NCI-H2227 treated with DMSO at 0.1 percent for 48 hours (cell line): Measurements from ENCODE around the gene SLC6A1.

Source experiments
- DNase-seq: peaks from one replicate; lab custom pipeline; 2025; lab: John Stamatoyannopoulos, UW

Gene SLC6A1

DNA sequence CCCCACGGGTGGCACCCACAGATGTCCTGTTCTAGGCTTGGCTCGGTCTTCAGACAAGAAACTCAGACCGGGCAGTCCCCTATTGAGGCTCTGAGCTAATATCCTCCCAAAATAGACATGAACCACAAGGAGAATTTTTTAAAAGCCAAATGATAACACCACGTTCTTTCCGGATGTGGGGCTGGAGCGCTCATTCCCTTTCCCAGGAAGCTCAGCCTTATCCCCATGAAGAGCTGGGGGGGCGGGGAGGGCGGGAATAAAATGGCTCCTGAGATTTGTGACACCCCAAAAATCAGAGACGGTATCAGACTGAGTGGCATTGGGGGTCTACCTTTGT, 1.1 kb downstream of the SLC6A1 start:
- DNase-seq: no peak

DNA sequence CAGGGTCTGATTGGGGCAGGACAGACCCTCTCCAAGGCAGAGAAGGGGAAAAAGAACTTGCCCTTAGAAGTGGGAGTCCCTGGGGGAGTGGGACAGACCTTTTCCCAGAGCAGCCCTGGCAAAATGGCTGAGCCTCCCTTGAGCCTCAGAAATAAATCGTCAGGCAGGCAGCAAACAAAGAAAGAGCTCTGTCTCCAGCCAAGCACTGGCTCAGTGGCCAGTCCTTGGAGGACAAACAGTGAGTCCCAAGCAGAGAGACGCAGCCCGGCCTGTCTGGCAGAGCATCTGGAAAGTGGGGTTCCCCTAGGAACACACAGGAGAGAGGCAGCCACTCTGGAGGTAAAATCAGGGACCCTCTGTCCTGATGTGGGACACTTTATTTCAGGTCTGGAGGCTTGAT, 1.8 kb downstream of the SLC6A1 start:
- DNase-seq: no peak

DNA sequence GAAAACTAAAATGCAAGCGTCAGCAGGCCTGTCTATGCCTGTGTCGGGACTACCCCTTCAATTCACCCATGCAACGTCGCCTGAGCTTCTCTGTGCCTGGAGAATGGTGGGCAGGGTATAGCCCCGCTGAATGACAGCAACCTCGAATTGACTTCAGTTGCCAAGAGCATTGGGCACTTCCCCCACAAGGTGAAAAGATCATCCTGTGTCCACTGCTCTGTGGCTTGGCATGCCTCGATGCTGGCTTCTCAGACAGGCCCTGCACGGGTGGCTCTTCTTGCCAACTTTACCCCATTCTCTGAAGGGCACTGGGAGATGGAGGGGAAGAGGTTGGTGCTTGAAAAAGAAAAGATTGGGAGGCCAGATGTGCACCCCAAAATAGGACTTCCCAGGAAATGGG, 3.3 kb downstream of the SLC6A1 start:
- DNase-seq: no peak

DNA sequence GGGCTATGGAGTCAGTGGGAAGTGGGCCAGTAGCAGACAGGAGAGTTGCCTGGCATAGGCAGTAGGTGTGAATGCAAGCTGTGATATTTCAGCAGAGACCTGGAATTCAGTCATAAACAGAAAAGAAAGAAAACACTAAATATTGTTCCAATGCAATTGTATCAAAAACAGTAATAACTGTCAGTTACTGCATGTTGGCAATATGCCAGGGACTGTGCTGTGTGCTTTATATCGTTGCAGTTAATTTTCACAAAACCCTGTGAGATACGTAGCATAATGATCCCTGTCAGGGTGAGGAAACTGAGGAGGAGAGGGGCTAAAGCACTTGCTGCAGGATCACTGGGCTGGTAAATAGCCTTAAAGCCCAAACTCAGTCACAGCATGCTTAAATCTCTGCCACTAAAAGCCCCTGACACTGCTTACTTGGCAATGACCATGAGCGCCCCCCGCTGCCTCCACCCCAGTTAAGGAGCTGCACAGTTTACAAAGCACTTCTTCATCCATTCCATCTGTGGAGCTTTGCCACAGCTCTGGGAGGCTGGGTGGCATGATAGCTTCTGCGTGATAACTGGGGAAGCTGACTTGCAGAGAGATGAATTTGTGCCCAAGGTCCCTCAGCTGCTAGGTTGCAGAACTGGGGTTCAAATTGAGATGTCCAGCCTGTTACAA, 3.9 kb downstream of the SLC6A1 start:
- no peak for DNase-seq

DNA sequence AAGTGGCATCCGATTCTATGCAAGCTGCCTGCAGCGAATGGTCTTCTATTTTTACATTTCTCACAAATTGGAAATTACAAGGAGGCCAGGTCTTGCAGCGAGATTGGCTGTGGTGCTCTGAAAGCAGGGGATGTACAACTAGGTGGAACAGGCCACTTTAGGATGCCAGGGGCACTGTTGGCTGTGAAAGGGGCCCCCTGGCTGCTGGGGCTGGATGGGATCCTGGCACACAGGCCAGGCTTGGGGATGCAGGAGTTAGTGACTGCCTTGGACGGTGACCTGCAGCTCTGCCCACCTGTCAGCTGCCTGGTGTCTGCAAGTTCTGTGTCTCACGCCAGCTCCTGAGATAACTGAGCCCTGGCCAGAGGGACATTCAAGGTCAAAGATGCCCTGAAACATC, 4.6 kb downstream of the SLC6A1 start:
- no peak for DNase-seq

DNA sequence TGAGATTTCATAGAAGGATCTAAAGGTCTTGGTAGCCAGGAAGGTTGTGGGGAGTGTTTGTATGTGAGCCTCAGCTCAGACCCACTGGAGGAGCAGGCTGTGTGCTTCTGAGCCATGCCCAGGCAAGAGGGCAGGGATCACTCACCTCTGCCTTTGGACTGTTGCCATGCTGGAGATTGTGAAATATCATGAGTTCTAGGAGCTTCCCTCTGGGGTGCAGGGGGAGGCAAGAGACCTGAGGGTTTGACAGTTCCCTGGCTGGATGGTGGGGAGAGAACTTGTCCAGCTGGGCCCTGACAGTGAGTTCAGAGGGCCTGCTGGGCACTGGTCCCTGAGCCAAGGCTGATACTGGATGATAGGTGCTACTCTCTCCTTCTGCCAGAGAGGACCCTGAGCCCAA, 6.0 kb downstream of the SLC6A1 start:
- no peak for DNase-seq

DNA sequence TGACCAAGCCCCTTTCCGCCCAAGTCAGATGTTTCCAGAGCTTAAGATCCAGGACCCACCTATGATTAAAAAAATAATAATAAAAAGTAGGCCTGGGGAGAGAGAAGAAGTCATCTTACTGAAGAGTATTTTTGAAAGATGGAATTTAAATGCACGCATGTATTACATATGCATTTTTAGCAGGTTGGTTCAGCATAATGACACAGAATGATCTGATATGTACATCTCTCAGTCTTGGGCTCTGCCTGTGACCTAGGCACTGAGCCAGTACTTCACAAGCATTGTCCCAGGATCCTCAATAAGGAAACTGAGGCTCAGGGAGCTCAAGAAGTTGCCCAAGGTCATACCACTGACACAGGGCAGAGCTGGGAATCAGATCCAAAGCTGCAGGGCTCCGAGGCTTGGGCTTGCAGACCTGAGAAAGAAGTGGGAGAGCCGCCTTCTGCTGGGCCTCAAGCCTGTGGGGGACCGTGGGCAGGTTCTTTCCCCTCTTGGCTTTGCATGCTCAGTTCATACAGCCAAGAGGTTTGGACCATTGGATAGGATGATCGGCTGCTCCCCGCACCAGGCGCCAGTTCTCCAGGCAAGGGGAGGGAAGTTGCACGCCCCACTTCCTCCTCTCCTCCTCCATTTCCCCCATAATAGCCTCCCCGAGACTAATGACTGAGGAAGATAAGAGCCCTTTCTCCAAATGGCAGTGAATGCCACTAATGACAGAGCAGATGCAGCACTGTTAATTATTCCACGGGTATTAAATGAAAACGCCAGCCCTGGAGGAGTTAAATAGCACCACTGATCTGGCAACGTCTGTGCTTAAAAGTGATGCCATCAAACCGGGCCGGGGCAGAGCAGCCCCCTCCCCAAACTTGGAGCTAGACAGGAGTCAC, 6.9 kb downstream of the SLC6A1 start:
- DNase-seq: no peak

DNA sequence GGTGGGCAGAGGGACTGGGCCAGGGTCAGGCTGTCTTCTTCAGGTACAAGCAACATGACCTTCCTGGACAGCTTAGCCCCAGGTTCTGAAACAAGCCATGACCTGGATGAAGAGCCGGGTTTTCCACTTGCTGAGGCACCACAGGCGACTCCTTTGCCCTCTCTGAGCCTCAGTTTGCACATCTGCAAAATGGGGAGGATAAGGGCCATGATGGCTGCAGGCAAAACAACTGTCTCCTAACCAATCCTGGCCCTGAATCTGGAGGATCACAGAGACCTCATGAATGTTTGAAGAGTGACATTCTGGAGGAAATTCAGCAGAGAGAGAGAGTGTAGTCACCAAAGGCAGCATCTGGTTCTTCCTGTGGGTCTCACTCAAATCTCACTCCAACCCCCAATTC, 8.0 kb downstream of the SLC6A1 start:
- no peak for DNase-seq

DNA sequence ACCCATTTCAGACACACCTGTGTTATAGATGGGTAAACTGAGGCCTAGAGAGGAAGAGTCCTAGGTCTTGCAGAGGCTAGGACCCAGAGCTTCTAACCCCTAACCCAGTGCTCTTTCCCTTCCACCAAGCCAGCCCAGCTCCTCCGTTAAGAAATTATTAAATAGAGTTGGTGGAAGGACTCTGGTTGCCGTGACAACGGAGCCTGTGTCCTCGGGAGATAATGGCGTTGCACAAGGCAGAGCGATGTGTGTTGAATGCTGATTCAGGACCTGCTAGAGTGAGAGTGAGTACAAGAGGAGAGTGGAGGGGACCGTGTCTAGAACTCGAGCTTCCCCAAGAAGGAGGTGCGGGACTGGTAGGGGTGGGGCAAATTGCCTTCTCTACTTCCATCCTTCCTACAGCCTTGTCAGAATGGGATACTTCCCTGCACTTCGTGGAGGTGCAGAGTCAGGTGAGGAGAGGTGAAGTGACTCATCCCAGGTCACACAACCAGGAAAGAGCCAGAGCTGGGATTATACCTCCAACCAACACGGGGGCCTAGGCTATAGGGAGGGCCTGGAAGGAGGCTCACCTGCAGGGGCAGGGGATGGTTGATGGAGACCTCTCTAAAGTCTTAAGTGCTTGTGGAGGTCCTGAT, 8.6 kb downstream of the SLC6A1 start:
- DNase-seq: peak; percentile 8

DNA sequence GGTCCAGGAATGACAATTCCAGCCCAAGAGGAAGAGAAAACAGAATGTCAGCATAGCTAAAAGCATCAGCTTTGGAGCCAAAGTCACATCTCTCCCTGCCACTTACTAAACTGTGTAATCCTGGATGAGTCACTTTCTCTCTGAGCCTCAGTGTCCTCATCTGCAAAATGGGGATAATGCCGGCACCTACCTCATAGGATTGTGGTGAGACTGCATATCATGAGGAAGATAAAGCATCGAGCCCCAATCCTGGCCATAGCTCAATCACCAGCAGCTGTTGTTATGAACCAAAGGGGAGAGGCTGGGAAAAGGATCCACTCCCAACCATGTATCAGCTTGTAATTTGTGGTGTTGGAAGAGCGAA, 9.1 kb downstream of the SLC6A1 start:
- DNase-seq: no peak

DNA sequence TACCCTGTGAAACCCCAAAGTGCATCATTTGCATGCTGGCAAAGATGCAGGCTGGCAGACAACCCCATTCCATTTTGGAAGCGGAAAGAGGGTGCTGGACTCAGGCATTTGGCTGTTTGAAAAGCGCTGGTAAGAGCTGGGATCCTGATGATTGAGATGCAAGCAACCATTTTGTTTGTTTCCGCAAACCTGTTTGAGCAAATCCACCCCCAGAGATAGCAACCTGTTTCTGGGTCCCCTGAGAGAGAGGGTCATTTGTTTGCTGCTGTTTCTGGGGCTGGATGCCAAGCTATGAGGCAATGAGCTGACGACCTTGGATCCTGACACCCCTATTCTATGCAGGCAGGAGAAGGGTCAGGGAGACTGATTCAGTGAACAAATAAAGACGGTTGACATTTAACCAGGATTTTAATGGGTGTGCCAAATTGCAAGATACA, 9.8 kb downstream of the SLC6A1 start:
- no peak for DNase-seq

DNA sequence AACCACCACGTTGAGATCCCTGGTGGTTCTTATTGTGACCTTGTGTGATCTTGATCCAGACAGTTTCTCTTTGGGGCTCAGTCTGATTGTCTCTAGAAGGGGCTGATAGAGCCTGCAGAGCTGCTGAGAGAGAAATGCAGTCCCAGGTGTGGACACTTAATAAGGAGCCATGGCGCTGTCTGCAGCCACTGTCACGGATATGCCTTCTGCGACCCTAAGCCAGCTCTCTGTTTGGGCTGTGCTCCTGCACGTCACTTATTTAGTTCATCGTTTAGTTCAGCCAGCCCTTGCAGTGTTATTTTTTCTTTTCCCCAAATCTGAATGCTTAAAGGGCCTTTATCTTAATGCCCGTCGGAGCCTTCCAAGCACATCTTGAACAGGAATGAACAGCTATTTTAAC, 12.0 kb downstream of the SLC6A1 start:
- no peak for DNase-seq

DNA sequence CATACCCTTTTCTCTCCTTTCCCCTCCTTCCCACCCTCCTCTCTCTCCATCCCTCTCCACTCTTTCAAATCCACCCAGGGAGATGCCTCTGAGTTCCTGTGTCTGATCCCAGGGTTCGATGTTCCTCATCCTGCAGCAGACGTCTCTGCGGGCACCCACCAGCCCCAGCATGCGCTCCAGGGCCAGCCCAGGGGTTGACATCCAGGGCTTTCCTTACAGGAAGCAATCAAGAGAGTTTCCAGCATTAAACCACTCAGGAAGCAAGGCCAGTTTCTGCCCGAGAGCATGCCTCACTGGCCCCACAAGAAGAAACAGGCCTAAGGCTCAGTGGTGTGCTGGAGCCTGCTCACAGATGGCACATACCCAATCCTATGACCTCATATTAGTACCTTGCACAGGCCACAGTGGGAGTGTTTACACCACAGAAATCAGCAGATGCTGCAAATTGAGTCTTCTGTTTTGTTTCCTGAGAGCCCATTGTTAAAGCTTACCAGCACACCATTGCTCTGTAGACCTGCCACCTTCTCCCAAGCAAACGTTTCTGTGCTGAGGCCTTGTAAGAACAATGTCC, 13.2 kb downstream of the SLC6A1 start:
- no peak for DNase-seq

DNA sequence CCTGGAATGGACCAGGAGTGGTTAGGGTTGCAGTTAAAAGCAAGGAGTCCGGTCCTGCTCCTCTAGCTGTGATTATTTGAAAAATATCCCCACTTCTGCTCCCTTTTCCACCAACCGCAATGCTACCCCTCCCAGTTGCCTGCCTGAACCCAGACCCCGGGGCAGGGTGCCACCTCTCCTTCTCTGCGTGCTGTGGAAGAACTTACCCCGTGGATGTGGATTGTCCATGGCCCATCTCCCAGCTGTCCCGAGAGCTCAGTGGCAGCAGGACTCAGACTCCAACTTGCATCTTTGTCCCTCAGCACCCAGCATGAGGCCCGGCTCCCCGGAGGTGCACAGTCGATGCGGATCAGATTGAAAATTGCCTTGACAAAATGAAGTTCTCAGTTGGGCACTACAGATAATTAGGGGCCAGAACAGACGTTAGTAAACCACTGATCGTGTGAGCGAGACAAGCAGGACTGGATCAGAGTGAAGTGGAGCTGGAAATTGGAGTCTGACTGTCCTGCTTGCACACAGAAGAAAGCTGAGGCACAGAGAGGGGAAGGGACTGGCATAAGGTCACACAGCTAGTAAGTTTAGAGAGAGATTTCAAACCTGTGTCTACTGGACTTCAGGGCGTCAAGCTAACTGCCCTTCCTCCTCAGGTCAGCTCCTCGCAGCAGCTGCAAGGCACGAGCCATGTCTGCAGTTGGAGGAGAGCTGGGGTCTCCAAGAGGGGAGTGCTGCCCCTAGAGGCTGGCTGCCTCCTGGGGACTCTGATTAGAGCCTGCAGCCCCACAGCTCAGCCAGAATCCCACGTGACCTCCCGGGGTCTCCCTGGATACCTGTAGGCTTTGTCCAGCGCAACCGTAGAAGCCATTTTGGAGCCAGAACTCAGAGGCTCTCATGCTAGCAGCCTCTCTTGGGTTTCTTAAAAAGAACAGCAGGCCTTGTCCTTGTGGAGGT, 14.7 kb downstream of the SLC6A1 start:
- no peak for DNase-seq

DNA sequence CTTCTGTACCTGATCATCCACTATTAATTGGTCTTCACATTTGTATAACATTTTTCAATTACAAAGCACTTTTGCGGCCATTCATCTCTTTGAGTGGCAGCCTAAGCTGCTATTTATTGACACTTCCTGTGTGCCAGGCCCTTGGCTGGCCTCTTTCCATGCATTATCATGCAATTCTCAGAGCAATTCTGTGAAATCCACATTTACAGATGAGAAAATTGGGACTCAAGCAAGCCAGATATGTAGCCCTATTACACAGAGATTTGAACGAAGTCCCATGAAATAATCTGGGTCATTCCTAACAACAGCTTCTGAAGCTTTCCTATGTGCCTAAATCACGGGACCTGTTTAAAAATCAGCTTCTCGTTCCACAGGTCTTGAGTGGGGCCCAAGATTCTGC, 17.4 kb downstream of the SLC6A1 start:
- DNase-seq: peak; percentile 12

DNA sequence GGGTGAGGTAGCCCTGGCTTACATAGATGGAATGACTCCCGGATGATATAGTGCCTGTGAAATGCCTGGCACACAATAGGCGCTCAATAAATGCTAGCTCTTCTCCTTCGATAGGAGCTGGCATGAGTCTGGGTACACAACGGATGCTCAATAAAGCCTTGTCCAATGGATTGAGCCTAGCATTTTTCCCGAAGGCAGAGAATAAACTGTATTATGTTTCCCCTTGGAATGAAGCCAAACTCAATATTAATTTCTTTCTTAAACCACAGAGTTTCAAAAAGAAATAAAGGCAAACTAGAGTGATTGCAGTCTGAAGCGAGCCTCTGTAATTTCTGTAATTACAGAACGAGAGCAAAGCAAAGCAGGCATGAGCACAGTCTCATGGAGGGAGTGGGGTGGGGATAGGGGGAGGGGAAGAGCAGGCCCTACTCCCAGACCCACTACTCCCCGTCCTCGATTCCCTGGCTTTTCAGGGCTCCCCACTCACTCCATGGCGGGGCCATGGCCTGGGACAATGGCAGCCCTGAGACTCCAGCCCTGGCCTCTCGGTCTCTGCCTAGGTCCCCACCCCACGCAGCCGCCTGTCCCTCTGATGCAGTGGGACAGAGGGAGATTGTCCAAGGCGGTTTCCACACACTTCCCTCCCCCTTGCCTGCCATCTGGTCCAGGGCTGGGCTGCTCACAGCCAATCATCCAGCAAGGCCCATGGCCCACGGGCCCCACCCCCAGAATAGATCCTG, 18.0 kb downstream of the SLC6A1 start:
- peak; percentile 58 for DNase-seq

DNA sequence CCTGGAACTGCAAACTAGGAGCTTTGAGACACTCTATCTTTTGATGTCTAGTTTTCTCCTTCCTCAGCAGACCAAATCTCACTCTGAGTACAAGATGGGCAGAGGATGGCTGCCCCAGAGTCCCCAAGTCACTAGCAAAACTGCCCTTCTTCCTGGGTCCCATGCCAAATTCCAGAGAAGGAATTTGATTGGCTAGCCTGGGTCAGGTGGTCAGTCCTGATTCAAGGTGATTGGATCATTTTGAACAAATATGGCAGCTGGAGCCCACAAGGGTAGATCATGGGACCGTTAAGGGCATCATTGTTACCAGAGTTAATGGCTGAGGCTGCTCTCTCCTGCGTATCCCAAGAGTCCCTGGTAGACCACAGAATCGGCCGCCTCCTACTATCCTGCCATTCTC, 21.7 kb downstream of the SLC6A1 start:
- DNase-seq: no peak

DNA sequence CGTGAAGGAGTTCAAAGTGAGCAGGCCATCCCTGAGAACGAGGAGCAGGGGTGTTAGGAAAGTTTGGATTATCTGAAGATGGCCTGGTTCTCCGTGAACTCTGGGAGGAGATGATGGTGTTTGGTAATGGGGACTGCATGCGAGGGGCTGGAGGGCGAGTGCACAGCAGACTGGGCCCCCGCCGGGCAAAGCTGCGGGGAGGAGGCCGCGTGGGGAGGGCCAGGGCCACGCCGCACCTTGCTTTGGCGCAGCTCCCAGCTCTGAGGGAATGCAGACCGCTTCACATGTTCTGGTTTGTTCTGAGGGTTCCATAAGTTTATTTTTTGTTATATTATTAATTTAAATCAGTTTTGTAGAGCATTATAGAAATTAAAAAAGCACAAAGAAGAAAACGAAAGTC, 22.2 kb downstream of the SLC6A1 start:
- DNase-seq: no peak

DNA sequence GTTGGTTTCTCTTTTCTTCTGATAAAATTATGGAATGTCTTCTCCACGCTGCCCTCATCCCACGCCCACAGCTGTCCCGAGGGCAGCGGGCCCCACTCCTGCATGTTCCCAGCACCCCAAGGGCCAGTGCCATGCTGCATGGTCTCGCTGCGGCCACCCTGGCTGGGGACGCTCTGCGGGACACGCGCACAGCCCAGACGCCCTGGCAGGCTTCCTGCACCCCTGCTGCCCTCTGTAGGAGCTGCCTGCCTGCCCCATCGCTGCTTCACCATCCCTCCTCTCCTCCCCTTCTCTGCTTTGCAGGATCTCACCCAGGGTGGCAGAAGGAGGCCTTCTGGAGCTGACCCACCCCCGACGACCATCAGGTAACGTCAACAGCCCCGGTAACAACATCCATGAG, 22.8 kb downstream of the SLC6A1 start:
- DNase-seq: no peak

DNA sequence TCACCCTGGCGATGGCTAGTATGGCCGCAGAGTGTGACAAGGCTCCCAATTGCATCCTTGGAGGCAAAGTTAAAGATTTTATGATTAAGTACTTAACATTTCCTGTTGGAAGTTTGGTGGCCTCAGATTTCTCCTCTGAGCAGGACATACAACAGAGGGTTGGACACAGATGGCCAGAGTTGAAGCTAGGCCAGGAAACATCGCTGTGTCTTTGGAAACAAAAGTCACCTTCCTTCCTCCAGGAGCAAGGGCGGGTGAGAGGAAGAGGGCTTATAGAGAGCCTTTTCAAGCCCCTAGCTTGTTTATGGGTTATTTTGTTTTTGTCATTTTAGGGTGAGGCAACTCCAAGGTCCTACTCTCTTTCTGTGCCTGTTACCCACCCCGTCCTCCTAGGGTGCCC, 24.2 kb downstream of the SLC6A1 start:
- no peak for DNase-seq
